Heart left ventricle (tissue), 13 donors: ENCODE data around the gene MYO18B.

Experiments
- CTCF ChIP-seq, 12 donors: fragments of 200-600 bp; sonication (generic) in 4 of 12; IDR thresholded peaks; one replicate each; pipeline versions ENCODE4 v1.5.0 to v1.8.0; 2018 to 2022; ENCODE audit warnings: antibody characterized with exemption in 12 of 12, mild to moderate bottlenecking in 5 of 12
- POLR2A ChIP-seq, 2 donors: fragments of 450-650 bp; IDR thresholded peaks; one replicate each; pipeline ENCODE4 v1.6.1; 2017; ENCODE audit warnings: antibody characterized with exemption in 2 of 2, mild to moderate bottlenecking in 2 of 2, moderate library complexity in 2 of 2
- donor health status: ischemic (EF 13 %, LVEDD 7.1; RV severe dilation, severe dysfunction).
- donor health status: DM: no; HTN: yes; CAD: no.
- donor health status: DM: no; HTN: no; CAD: no.
- donor health status: ischemic (EF 25% LVEDD 6.9; RV normal size, moderate dysfunction).
- donor health status: ischemic (EF 25% LVEDD 5.7; RV mildly dilated, moderate dysfunction).
- donor health status: ischemic (EF 35%, LVEDD 5.7; RV mildly dilated, moderate dysfunction).
- donor health status: nonischemic (EF 11% LVEDD 7.7; RV severe dilation, severe dysfunction).
- donor health status: DM: yes; HTN: yes; CAD: no.
- donor health status: PGD.
- donor health status: ischemic (EF 29% LVEDD 5.4; RV normal size, mild dysfunction).
- donor health status: nonischemic (EF 23%, LVEDD 6.1; RV moderate dilation, normal function).

- TF ChIP-seq CTCF (IDR thresholded peaks at IDR 0.05) (no peak), POLR2A (IDR thresholded peaks at IDR 0.05) (no peak)
Measured at GRCh38 chr22:26025626-26026025, 283.6 kb downstream of the MYO18B start.
